RWPE1 (cell line): ENCODE results near the gene FNDC3B.

Experiments
- CTCF ChIA-PET: fragments of 350-600 bp; sonication (Branson Sonifier 250); formaldehyde crosslinking; extraction: SDS; loops from one replicate; lab custom pipeline; 2021; lab: Yijun Ruan, JAX
- POLR2A ChIA-PET: fragments of 400-600 bp; formaldehyde crosslinking; extraction: SDS; loops from one replicate; lab custom pipeline; 2020; ENCODE audit warnings: antibody characterized with exemption; ENCODE audit not compliant: low non-redundant PET; lab: Yijun Ruan, JAX
- DNase-seq: peaks from one replicate; pipeline ENCODE4 v3.0.0; 2012; ENCODE audit warnings: low spot score
- H3K27ac ChIP-seq: fragments of 450-650 bp; 2 replicates; pipeline ENCODE4 v1.5.1; 2017
- TF ChIP-seq, protein P1 (sequence below): fragments of 450-650 bp; conservative IDR thresholded peaks from 2 replicates; pipeline ENCODE4 v1.5.1; 2017; ENCODE audit warnings: low read depth, mild to moderate bottlenecking

Gene FNDC3B

DNA sequence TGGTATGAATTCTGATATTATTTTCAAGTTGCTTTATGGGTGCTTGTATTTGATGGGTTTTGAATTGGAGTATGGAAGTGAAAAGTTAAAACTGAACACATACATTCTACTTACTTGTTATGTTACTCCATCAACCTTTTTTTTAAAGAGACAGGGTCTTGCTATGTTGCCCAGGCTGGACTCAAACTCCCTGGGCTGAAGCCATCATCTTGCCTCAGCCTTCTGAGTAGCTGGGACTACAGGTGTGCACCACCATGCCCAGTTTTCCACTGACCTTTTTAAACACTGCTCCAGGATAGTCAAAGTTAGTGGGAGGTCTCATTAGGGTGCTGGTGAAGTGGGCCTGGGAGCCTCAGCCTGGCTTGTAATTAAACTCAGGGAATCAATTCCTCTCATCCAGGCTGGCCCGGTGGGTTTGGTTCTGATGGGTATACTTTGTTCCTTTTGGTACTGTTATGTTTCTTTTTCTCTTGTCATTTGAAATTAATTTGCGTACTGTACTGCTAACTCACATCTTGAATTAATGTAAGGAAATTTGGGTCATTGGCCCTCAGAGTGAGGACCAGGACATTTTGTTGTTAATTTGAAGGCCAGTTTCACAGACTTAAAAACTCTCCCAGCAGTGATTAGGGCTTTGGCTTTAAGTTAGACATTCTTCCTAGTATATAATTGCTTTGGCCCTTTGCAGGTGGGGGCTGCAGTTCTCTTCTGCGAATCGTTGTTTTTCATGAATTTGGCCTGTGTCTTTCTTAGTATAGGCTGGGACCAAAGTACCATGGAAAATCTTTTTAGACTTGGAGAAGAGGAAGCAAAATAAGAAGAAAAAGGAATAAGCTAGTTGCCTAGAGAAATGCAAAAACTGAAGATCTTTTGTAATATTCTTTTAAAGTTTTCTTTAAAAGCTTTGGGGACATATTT is 66.9 kb downstream of the FNDC3B start:
- CTCF ChIA-PET = interaction anchor here (0.6 kb wide), 1 partner anchor 76 kb away, joined by 3 read pairs; no protein-coding TSS in a partner anchor
- 0 out of 2 replicates have a peak overlapping the region, but pooled peaks have one; percentile 31 for H3K27ac ChIP-seq
- DNase-seq = no peak
- POLR2A ChIA-PET = no interaction called here
- TF ChIP-seq, protein P1, sequence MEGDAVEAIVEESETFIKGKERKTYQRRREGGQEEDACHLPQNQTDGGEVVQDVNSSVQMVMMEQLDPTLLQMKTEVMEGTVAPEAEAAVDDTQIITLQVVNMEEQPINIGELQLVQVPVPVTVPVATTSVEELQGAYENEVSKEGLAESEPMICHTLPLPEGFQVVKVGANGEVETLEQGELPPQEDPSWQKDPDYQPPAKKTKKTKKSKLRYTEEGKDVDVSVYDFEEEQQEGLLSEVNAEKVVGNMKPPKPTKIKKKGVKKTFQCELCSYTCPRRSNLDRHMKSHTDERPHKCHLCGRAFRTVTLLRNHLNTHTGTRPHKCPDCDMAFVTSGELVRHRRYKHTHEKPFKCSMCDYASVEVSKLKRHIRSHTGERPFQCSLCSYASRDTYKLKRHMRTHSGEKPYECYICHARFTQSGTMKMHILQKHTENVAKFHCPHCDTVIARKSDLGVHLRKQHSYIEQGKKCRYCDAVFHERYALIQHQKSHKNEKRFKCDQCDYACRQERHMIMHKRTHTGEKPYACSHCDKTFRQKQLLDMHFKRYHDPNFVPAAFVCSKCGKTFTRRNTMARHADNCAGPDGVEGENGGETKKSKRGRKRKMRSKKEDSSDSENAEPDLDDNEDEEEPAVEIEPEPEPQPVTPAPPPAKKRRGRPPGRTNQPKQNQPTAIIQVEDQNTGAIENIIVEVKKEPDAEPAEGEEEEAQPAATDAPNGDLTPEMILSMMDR = no peak

GRCh38 chr3:172106989-172107388 is 67.6 kb downstream of the FNDC3B start:
- TF ChIP-seq, protein P1 = no peak
- CTCF ChIA-PET = interaction anchor here (0.6 kb wide), 1 partner anchor 75 kb away, joined by 3 read pairs; no protein-coding TSS in a partner anchor
- H3K27ac ChIP-seq = no peak overlapping the region
- DNase-seq = no peak
- POLR2A ChIA-PET = no interaction called here

DNA sequence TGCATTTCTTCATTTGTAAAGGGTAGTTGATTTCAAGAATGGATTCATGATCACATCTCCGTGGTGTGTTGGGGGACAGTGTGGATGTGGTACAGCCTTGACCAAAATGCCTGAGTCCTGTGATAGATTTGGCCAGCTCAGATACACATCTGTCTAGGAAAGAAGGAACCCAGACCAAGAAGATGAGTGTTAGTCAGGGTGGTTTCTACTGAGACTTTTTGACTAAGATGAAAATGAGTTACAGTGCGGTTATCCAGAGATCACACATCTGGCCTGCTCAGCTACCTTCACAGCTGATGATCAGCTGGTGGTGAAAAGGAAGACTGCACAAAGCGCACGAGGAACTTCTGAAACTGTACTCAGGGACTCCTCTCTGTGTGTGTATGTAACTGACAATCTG is 68.0 kb downstream of the FNDC3B start:
- CTCF ChIA-PET = no interaction called here
- H3K27ac ChIP-seq = no peak overlapping the region; the same call in 1 of the 2 replicates
- TF ChIP-seq, protein P1 = no peak
- DNase-seq = no peak
- POLR2A ChIA-PET = no interaction called here

GRCh38 chr3:172110127-172110779 is 70.9 kb downstream of the FNDC3B start:
- TF ChIP-seq, protein P1 = no peak
- ChIA-PET CTCF (no interaction called here), POLR2A (no interaction called here)
- no peak for DNase-seq
- H3K27ac ChIP-seq = no peak overlapping the region

DNA sequence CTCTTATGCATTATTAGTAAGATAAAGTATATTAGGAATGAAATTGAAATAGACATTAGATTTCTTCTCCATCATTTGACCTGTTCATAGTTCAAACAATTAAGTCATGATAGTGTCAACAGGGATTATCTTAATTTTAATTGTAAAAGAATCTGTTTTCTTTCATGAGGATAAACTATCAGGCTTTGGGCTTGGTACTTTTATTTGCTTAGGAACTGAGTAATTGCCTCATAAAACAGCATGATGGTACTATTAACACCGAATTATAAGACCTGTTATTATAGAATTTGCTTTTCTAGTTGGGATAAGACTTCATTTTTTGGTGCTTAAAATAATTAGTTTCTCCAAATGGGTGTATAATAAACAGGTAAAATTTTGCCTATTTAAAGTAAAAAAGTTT is 71.8 kb downstream of the FNDC3B start:
- H3K27ac ChIP-seq = no peak overlapping the region
- ChIA-PET POLR2A (no interaction called here), CTCF (no interaction called here)
- no peak for DNase-seq
- TF ChIP-seq, protein P1 = no peak

GRCh38 chr3:172112078-172112733 is 72.8 kb downstream of the FNDC3B start:
- TF ChIP-seq, protein P1 = no peak
- ChIA-PET CTCF (no interaction called here), POLR2A (no interaction called here)
- no peak overlapping the region for H3K27ac ChIP-seq
- DNase-seq = no peak
